ENCODE data around the gene ABCB11.
"Not testable (repeated sequence)": the region's sequence is repeated elsewhere in the genome, so short reads cannot be mapped to it uniquely, and the experiment has no call there.

The ABCB11 gene

DNA sequence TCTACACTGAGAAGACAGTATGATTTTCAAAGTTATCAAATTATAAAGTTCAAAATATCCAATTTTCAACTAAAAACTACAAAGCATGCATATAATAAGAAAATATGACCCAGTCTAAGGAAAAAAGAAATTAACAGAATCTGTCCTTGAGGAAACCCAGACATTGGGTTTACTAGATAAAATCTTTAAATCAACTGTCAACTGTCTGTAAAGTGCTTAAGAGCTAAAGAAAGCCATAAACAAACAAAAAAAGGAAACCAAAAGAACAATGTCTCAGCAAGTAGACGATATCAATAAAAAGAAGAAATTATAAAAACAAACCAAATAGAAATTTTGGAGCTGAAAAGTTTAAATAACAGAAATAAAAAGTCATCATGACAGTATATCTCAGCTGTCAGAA, 10.5 kb upstream of the ABCB11 start:
- no peak for DNase-seq

DNA sequence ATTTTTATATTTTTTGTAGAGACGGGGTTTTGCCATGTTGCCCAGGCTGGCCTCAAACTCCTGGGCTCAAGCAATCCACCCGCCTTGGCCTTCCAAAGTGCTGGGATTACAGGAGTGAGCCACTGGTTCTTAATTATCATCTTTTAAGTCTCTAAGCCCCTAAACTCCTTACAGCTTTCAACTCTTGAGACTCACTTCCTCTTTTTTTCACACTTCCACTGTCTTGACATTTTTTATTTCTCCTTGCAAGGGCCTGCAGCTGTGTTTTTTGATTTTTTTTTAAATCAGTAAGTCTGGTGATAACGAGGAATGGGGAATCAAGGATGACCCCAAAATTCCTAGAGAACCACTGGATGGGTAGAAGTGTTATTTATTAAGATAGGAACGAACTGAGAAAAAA, 8.6 kb upstream of the ABCB11 start:
- no peak for DNase-seq

DNA sequence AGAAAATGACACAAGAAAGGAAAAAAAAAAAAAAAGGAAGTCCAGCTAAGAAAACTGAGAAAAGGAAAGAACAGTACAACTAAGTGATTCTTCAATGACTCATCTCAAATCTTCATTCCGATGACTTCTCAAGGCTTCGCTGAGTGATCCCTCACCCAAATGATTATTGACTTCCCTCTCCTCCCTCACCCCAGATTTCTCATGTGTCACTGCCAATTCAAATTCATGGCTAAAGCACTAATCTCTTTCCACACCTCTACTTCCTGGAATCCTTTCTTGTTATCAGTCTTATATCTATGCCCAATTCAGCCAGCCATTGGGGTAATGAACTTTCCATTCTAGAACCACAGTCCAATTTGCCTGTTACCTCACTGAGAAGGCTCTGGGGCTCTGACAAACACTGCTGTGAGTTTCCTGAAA, 7.2 kb upstream of the ABCB11 start:
- DNase-seq = no peak

DNA sequence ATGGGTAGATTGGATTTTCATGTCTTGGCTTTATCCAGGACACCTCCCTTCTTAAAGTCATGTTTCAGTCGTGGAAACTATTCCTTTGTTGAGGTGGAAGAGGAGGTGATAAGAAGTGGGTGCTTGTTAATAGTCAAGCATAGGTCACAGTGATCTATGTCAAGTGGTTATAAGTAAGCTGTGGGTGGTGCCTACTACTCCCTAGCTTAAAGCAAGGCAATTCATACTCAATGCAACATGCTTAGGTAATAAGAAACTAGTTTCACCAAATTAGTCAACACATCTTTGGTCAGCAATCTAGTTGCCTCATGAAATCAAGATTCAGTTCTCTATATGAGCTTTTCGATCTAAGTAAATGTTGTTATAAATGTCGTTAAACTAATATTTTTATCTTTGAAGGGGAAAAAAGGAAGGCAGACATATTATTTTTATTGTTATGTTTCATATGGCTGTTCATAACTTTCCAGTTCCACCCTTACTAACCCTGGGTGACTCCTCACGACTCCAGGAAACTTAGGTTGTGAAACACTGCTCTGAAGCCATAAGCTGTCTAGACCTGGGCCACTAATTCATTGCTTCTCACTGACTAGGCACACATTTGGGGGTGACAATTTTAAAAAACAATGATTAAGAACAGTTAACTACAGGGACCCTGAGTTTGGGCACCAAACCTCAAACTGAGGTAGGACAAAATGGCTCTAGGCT, 5.8 kb upstream of the ABCB11 start:
- DNase-seq = no peak

DNA sequence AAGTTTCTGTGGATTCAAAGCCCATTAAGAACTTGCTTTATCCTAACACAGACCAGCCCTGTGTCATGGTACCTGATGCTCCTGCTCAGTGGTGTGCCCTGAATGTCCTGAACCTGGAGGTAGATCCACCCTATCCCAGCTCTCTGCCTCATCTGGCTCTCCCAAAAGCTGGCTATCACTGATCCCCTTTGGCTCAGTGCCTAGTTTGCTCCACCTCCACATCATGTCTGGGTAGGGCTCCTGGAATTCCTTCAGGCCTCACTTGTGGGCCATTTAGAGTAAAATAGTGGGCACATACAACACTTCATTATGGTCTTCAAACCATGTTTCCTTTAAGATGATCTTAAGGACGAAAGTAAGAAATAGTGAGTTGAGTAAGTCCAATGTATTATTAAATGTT, 4.8 kb upstream of the ABCB11 start:
- DNase-seq = no peak

DNA sequence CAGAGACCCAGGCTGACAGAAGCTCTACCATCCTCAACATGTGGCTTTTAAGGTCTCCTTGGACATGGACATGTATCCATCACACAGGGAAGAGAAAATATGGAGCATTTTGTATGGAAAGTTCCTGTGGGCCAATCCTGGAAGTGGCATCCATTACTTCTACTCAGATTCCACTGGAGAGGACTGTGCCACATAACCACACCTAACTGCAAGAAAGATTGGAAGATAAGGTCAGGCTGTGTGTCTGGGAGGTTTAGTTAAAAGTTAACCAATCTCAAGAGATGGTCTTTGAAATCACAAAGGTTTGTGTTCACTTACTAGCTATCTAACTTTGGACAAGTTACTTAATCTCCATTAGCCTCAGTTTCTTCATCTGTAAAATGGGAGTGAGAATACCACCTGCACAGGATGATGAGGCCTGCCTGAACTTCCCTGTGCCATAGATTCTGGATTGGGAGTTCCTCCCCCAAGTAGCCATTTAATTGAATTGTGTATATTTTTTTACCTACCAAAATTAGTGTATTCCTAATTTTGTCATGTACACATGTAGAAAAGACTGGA, 3.9 kb upstream of the ABCB11 start:
- no peak for DNase-seq

DNA sequence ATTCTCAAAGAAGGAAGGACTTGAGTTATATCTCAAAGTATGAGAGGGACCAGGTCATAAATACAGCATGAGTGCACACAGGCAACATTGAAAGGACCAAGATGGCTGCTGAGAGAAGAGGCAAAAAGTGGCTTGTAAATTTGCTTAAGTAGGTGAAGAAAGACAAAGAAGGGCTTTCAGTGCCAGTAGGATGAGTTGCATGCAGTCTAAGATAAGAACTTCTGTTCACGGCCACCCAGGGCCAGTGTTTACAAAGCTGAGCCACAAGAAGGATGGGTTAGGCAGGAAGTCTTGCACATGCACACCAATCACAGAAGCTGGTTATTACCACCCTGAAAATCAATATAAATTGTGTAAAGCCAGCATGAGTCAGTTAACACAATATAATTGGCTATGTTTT, 3.1 kb upstream of the ABCB11 start:
- no peak for DNase-seq

DNA sequence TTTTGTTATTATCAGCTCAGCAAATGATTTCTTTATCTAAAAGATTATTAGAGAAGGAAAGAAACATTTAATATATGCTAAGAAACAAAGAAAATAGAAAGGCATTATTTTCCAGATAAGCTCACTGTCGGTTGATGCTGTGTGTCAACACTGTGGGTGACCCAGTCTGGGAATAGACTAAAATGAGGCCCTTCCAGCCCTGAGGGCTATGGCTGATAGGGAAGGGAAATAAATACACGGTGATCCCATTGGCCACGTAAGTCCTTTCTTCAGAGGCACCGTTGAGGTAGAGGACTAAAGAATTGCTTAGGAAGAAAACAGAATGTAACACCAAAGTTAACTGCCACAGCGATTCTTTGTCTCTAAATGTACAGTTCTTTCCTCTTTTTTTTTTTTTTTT, 1.8 kb downstream of the ABCB11 start:
- DNase-seq = no peak

DNA sequence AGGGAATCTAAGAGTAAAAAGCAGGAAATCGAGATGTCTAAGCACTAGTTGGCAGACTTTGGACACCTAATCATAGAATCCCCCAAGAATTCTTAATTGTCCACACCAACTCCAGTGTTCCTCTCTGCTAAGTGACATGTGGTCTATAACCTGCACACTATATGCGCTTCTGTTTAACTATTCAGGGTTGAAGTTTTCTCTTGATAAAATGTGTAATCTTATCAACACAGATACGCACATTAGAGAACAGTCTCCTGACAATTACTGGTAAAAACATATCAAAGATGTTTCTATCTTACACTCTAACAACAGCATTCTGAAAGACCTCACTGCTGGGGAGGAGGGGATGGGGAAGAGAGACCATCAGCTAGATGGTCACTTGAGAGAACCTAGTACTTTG, 3.9 kb downstream of the ABCB11 start:
- DNase-seq = no peak

DNA sequence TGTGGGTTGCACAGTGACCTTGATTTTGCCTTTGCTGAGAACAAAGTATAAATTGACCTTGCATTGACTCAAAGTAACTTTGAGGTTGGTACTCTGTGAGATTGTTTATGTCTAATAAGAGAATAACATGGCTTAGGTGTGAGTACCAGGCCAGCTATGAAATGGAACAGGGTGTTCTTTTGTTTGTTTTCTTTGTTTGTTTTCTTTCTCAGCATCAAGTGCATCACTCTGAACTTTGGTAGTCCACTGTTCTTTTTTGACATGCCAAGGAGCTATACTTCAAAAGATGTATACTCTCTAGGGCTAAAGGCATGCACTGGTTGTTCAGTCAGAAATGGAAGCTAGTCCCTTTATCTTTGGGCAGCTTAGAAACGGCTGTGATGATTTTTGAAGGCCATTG, 5.1 kb downstream of the ABCB11 start:
- no peak for DNase-seq

DNA sequence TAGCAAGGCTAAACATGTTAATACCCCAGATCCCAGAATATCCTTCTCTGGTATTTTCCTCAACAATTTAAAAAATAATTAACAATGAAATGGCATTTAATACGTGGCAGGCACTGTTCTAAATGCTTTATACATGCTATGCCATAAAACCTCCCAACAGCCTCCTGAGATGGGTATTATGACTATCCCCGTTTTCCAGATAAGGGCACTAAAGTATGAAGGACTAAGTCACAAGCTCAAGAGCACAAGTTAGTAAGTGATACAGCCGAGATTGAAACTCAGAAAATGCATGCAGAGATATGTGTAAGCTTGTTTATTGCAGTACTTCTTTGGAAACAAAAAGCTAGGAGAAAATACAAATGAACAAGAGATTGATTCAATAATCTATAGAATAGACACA, 8.0 kb downstream of the ABCB11 start:
- no peak for DNase-seq

DNA sequence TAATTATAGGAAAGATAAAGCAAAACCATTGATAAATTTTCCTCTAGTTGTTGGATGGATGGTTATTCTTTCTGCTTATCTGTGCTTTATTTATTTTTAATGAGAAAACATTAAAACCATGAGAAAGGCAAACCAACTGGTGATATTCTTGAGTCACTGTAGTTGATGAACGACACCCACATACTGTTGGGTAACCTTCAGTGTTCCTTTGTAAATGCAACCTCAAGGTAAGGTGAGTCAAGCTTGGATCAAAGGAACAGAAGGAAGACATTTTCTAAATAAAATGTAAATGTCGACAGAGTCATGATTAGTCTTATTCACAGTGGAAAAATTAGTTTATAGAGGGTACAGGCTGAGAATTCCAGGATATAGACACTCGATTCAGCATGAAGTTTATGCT, 12.7 kb downstream of the ABCB11 start:
- no peak for DNase-seq

DNA sequence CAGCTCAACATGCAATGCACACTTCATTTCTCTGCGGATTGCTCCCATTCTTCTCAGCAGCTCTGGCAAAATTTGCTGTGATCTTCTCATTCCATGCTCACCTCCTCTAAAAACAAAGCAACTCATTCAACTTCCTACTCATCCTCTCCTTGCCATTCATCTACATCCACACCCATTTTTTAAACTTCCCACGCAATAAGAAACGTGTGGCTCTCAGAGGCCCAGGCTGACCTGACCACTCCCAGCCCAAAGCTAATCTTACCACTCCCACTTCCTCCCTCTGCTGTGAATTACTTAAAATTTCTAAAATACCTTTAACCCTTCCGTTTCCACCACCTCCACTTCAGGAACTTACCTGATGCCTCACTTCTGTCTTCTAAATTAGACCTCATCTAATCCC, 15.2 kb downstream of the ABCB11 start:
- DNase-seq = no peak

DNA sequence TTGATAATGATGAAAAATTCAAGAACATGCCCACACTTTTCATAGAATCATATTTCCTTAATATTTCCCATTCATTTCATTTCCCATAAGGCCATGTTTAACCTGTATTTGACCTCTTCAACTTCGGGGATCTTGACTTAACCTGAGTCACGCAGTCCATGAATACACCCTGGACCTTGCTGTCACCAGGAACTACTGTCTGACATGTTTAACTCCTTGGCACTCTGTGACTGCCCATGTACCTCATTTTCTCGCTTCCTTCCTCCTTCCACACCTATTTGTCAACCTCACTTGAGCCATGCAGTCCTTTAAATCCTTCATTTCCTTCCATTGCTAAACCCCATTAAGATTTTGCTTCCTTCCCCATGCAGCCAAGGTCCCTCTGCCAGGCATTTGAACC, 16.3 kb downstream of the ABCB11 start:
- DNase-seq = no peak

DNA sequence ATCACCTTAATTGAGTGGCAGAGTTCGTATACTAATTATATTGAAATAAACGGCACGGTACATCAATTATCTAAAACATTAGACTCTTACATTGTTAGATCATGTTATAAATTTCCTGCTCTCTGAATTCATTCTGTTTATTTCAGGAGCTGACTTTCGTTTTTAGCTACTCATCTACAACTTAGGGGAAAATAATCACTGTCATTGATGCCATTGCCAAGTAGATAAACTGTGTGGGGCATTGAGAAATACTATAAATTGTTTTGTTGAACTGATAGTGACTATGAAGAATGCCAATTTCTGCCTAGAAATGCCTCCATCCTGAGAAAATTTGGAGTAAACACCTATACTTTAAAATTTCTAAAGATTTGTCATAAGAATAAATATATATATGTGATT, 17.5 kb downstream of the ABCB11 start:
- no peak for DNase-seq

DNA sequence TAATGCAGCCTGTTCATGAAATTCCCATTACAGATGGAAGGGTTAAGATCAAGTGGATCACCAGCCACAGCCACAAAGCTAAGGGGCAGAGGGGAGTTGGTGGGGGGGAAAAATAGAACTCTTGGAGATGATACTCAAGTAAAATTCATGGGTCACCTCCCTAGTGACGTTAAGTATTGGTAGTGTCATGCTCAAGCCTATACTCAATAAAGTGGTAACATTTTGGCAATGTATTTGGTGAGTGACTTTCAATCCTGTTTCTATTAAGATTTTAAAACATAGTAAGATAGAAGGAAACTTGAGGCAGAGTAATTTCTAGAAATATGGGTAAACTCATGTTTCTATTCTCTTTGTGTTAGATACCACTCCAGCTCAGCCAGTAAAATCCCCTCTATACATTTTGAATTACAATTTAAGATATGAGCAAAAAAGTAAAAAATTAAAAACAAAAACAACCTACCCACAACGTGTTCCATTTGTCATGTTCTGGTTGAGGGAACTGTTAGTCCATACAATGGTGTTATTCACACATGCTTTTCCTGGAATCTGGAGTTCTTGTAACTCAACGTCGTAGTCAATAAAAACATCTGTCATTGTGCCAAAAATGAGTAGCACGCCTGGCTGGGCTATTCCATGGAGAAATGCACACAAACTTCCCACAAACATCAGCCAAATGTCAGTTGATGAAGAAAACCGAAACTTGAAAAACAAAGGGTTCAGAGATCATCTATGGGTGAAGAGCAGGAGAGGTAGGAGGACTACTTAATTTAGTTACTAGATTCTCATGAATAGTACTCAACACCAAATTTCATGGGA, 18.1 kb downstream of the ABCB11 start:
- DNase-seq = no peak

DNA sequence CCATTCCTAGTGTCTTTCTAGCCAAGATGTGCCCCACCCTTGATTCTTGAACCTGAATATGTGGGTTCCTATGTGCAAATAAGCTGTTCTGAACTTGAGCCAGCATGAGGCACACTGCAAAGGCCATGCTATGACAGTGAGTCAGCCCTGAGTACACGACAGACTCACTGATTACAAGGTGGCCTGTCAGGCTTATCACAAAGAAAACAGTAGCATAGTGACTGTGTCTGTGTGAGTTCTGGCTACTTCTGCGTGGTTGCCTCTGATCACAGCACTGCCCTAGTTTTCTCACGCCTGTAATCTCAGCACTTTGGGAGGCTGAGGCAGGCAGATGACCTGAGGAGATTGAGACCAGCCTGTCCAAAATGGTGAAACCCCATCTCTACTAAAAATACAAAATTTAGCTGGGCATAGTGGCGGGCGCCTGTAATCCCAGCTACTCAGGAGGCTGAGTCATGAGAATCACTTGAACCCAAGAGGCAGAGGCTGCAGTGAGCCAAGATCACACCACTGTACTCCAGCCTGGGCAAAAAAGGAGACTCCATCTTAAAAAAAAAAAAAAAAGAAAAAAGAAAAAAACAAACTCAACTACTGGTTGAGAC, 18.8 kb downstream of the ABCB11 start:
- DNase-seq = not testable (repeated sequence)

DNA sequence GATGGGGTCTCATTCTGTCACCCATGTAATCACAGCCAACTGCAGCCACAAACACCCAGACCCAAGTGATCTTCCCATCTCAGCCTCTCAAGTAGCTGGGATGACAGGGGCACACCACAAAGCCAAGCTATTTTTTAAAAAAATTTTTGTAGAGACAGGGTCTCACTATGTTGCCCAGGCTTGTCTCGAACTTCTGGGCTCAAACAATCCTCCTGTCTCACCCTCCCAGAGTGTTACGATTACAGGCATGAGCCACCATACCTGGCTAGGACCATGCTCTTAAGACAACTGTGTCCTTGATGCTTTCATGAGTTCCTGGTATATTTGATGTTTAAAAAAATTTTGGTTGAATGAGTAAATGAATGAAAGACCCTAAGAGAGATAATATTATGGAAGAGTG, 19.4 kb downstream of the ABCB11 start:
- no peak for DNase-seq

DNA sequence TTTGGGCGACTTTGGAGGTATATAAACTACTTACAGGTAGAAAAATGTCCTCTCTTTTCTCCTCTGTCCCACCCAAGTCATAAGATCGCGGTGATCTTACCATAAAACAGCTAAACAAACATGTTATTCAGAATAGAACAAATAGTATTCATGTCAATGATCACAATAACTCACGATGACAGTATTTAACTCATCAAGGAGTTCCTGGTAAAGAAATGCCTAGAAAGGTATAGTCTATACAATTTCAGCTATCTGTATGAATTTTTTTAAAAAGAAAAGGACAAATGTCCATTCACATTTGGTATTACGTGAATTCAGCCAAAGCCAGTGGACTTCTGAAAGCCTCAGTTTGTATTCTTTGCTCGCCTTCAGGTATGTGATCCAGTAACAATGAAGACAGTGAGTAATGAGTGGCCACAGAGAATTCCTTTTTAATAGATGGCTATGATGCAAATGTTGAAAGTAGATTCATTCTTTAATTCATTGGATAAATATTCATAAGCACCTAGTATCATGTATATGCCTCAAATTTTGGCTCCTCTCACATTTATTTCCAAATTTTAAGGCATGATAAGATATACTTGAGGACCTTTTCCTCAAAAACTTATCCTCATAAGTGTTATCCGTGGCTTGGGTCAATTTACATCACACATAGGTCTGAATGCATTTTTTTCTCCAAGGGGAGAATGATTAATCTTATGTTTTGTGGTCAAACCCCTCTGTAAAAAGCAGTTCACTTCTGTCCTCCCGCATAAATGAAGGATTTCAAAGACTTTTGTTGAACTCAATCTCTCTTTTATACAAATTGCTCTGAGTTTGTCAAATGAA, 20.3 kb downstream of the ABCB11 start:
- DNase-seq = no peak

DNA sequence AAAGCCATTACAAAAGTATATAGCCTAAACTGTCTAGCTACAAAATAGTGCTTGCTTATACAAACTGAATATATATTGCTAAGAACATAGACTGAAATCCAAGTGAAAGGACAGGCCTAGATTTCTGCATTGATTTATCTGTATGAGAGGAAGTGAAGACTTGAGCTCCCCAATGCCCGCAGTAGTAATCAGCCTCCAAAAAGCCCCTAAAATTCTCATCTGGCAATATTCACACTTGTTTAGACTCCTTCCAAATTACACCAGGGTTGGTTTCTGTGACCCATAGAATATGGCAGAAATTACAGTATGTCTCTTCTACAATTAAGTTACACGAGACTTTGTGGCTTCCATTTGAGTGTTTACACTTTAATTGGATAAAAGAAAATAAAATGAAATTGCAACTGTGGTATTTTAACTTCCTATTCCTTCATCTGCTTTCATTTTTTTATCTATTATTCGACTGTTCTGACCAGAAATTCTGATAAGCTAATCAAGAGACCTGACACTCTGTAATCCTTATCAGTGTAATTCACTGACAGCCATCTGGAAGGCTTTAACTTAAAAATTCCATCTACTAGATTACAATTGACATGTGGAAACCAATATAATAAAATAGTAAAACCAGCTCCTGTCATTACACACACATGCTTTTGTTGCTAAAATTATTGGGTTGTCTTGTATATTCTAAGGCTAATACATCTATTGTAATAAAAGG, 21.1 kb downstream of the ABCB11 start:
- no peak for DNase-seq

DNA sequence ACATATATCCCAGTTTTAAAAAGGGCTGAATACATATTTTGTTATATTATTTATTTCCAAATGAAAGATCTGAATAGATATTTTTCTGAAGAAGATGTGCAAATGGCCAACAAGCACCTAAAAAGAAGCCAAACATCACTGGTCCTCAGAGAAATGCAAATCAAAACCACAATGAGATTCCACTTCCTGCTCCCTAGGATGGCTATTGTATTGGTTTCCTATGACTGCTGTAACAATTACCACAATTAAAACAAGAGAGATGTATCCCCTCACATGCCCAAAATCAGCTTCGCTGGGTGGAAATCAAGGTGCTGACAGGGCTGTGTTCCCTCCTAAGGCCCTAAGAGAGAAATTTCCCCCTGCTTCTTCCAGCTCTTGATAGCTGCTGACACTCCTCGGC, 23.2 kb downstream of the ABCB11 start:
- DNase-seq = no peak

DNA sequence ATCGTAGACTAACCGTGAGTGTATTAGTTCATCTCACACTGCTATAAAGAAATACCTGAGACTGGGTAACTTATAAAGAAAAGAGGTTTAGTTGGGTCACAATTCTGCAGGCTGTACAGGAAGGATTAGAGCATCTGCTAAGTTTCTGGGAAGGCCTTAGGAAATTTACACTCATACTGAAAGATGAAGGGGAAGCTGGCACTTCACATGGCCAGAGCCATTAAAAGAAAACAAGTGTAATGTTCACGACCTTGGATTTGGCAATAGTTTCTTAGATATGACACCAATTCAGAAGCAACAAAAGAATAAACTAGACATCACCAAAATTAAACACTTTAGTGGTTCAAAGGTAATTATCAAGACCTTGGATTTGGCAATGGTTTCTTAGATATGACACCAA, 23.8 kb downstream of the ABCB11 start:
- DNase-seq = no peak

All from effector CD8-positive, alpha-beta T cell (primary cell).